GF-D8 (cell line): Measurements from ENCODE around the gene PAX7.
"Not testable (repeated sequence)": the region's sequence is repeated elsewhere in the genome, so short reads cannot be mapped to it uniquely, and the experiment has no call there.

Source experiments
- DNase-seq: peaks from one replicate; lab custom pipeline; 2025; lab: John Stamatoyannopoulos, UW

The PAX7 gene

GRCh38 chr1:18761948-18762840 lies 131.5 kb downstream of the PAX7 start:
- DNase-seq: no peak

DNA sequence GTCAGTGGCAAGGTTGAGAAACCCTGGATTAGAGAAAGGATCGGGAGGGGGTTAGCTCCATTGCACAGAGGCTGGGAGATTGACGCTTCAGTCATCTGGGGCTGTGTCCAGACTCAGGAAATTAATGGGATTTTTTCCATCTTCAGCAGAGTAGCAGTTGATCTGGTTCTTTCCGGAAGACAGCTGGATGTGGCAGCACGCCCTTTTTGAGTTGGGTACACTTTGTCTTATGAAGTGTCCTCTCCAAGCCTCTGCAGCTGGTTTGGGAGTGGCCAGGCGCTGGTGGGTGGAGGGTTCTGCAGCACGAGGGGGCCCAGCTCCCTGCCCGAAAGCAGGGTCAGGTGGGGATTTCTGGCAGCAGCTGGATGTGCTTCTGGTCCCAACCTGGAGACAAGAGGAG lies 133.7 kb downstream of the PAX7 start:
- DNase-seq: no peak

GRCh38 chr1:18765725-18766124 lies 135.1 kb downstream of the PAX7 start:
- no peak for DNase-seq

DNA sequence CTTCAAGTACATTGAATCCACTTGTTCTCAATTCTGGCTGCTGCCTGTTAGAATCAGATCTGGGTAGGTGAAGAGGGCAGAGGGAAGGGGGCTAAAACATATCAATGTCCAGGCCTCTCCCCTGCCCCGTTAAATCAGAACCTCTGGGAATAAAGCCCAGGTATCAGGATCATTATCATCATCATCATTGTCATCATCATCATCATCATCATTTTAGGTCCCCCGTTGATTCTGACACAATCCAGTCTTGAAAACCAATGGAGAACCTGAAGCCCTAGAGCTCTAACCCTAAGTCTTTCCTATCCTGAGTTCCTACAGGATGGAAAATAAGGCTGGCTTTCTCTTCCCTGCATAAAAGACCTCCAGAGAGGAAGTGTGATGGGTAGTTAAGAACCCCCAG lies 135.7 kb downstream of the PAX7 start:
- no peak for DNase-seq

DNA sequence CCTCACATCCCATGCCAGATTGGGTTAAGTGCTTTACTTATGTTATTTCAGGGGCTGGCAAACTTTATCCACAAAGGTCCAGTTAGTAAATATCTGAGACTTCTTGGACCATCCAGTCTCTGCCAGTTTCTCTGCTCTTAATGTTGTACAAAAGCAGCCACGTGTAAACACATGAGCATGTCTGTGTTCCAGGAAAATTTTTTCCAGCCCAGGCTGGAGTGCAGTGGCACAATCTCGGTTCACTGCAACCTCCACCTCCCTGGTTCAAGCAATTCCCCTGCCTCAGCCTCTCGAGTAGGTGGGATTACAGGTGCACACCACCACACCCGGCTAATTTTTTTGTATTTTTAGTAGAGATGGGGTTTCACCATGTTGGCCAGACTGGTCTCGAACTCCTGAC lies 136.9 kb downstream of the PAX7 start:
- not testable (repeated sequence) for DNase-seq

- no peak for DNase-seq
Measured at GRCh38 chr1:18768086-18768485, 137.4 kb downstream of the PAX7 start.

DNA sequence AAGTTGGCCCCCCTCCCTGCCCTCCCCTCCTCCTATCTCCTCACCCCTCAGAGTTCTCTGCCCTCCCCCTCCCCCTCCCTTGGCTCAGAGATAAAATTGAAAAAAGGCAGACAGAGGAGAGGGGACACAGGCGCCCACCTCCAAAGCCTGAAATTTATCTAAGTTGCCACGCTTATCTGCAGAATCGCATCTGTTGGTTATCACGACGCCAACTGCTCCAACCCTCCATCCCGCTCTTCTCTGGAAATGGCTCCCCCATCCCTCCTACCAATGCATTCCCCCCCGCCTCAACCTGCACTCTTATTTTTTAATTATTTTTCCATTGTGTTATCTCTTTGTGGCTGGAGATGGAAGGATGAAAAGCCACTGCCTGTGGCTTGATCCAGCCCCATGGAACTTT lies 138.5 kb downstream of the PAX7 start:
- no peak for DNase-seq

- no peak for DNase-seq
Measured at GRCh38 chr1:18770799-18771198, 140.2 kb downstream of the PAX7 start.

DNA sequence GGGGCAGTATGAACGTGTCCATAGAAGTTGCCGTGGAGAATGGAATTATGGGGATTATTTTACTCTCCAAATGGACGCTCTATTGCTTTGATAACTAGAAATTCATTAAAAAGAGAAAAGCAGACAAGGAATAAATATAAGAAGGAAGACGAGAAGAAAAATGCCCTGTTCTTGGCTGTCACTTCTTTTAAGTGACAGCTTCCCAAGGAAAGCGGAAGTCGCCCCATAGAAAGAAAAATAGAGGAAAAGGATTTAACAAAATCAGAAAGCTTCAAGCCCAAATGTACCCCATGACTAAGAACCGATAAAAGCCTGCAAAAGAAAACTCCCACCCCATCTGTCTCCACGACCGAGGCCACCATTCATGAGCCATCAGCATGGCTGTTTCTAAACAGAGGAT lies 143.1 kb downstream of the PAX7 start:
- no peak for DNase-seq

DNA sequence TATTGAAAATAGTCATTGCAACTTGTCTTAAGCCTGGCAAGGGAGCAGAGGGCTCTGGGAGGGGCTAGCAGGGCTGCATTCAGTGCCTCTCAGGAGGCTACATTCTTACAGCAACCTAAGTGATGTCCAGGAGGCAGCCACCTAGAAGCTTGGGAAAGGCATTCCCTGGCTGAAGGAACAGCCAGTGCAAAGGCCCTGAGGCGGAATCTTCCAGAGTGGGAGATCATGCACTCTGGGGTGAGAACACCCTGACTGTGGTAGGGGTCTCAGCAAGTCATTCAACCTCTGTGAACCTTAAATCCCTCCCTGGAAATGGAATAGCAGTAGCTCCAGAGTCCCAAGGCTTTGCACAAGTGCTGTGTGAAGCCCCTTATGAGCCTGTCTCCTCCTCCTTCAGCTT lies 144.7 kb downstream of the PAX7 start:
- DNase-seq: no peak

- DNase-seq: no peak
Measured at GRCh38 chr1:18776777-18777176, 146.1 kb downstream of the PAX7 start.

DNA sequence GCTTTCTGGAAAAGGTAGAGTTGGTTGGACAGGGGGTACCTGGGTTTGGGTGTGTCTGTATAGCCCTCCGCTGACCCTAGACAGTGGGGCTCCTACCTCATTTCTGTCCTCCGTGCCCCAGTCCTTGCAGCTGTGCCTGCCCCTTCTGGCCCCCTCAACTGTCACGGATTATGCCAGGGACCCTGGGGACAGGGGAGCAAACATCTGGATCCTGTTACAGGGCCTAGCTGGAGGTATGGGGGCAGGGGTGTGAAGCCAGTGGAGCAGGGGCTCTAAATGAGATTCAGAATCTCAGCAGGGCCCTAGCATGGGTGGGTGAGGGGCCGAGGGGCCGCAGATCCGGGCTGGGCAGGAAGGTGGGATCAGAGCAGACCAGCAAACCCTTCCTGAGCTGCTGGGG lies 147.8 kb downstream of the PAX7 start:
- no peak for DNase-seq

DNA sequence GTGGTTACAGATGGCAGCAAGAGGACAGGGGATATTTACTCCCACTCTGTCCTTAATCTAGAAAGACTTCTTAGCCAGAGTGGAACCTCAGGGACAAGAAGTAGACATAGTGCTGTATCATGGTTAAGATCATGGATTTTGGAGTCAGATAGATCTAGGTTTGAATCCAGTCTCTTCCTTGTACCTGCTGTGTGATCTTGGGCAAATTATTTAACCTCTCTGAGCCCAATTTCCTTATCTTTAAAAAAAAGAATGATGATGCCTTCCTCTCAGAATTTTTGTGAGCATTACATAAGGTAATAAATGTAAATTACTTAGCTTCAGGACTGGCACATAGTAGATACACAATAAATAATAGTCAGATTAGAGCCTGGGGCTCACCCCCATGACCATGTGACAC lies 150.4 kb downstream of the PAX7 start:
- DNase-seq: no peak

DNA sequence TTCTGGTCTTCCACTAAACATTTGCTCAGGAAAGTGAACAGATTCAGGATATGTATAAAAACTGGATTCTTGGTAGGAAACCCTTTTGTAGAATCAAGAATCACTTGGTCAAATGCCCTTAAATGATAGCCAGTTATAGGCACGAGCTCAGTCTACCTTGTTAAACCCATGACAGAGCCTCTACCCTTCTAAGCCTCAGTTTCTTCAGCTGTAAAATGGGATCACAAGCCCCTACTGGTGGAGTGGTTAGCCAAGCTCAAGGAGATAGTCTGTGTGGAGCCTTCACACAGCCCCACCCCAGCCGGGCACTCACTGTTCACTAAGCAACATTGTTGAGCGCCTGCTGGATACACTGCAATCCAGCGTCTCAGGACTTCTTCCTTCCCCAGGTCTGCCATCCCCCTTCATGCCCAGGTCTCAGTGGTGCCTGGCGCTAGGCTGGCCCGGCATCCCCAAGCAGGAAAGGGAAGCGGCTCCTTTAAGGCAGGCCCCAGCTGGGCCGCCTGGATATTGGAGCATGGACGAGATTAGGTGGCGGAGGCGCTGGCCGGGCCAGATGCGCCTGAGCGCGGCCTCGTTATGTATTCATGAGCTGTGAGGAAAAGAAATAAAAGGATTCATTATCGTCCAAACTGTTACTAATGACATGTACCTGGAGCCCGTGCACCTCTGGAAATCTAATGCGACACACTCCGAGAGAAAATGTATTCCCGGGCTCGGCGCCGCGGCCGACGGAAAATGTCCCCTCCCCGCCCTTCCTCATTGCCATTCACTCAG lies 153.2 kb downstream of the PAX7 start:
- DNase-seq: no peak

DNA sequence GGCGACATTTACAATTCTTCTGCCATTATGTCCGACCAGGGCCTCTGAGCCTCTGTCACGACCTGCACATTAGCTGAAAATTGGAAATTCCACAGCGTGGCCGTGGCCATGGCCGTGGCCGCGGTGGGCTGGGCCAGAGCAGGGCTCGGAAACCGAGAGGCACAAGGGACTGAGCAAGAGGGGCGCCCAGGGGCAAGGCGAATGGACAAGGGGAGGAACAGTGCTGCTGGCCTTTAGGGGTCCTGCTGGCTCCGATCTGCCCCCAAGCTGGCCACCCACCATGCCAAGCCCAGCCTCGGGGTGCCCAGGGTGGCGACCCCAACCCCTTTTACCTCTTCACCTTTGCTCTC lies 153.8 kb downstream of the PAX7 start:
- DNase-seq: no peak

DNA sequence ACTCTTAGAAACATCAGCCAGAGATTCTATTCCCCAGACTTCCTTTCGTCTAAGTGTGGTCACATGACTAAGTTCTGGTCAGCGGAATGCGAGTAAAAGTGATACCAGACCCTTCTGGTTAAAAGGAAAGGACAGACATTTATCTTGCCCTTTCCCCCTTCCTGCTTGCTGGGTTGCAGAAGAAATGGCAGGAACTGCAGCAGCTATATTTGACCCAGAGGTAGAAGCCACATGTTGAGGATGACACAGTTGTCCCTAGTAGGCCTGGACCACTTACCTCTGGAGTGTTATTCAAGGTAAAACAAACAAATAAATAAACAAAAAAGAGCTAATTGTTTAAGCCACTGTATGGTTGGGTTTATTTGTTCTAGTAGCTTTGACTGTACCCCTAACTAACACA lies 155.5 kb downstream of the PAX7 start:
- DNase-seq: no peak

- no peak for DNase-seq
Measured at GRCh38 chr1:18787825-18788385, 157.3 kb downstream of the PAX7 start.

DNA sequence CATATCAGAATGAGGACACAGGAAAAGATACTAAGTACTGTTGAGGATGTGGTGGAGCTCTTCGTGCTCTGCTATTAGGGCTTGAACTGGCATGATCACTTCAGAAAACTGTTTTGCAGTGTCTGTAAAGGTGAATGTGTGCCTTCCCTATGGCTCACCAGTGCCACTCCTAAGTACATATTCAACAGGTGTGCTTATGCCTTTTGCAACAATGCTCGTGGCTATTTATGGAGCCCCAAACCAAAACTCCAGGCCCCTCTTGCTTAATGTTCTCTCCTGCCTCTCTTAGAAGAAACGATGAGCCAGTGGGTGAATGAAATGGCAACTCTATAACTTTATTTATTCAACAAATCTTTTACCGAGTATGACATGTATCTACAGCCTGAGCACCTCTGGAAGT lies 158.6 kb downstream of the PAX7 start:
- no peak for DNase-seq

- no peak for DNase-seq
Measured at GRCh38 chr1:18792747-18793146, 162.1 kb downstream of the PAX7 start.

DNA sequence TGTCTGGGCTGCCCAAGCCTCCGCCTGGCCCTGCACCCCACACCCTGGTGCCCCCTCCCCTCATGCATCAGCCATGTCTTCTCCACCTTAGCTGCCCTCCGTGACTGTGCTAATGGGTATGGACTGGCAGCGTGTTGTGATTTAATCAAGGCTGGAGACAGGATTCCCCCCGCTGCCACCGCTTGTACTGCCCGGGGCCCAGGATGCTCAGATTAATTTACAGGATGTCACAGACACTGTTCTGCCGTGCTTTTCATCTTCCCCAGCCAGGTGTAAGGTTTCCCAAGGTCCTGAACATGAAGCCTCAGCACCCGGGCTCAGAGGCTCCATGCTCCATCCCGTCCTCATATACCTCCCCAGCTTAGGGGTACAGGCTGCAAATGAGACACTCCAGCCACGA lies 162.5 kb downstream of the PAX7 start:
- no peak for DNase-seq

DNA sequence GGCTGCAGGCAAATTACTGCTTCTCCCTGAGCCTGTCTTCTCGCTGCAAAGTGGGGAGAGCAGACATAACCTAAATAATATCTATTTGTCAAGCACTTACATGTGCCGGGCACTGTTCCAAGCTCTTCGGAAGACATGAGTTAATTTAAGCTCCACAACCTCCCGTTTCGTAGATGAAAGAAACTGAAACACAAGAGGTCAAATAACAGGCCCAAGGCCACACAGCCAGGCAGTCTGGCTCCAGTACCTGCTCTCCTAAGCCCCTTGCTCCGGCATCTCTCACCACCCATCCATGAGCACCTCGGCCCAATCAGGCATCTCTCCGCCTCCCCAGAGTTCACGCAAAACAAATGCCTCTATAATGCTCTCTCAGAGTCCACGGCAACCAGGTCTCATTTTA lies 163.4 kb downstream of the PAX7 start:
- DNase-seq: no peak

DNA sequence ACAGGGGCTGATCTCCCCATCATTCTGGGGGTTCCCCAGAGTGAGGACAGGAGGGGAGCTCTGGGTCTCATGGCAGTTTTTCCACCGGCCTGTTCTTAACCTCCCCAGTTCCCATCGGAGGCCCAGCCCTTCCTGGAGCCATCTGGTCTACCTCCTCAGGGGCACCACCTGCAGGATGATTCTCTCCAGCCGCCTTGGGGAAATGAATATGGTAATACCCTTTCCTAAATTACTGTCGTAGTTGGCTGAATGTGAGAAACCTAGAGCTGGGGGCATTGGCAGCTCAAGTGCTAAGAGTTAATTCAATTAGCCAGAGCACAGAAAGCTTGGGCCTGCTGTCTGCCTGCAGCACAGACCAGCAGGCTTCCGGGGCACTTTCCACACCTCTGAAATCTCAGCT lies 163.9 kb downstream of the PAX7 start:
- DNase-seq: no peak

DNA sequence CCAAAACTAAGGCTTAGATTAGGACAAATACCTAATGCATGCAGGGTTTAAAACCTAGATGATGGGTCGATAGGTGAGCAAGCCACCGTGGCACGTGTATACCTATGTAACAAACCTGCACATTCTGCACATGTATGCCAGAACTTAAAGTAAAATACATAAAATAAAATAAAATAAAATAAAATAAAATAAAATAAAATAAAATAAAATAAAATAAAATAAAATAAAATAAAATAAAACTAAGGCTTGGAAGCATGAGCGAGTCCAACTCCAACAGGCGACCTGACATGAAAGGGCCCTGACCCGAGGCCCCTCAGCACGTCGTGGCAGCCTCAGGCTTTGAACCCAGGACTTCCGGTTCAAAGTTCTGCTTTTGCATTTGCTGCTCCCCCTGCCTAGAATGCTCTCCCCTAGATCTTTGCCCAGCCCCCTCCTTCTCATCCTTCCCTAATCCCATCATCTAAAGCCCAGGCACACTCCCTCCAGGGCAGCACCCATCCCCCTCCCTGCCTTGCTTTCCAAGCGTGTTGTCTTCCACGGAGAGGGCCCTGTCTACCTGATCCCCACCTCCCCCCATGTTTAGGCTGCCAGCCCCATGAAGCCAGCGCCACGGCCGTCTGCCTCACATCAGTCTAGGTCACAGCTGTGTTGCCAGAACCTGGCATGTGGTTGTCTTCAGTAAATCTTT lies 164.5 kb downstream of the PAX7 start:
- no peak for DNase-seq
